ENCODE data around the gene TDRD3.
"Not testable (repeated sequence)": the region's sequence is repeated elsewhere in the genome, so short reads cannot be mapped to it uniquely, and the experiment has no call there.

The TDRD3 gene

DNA sequence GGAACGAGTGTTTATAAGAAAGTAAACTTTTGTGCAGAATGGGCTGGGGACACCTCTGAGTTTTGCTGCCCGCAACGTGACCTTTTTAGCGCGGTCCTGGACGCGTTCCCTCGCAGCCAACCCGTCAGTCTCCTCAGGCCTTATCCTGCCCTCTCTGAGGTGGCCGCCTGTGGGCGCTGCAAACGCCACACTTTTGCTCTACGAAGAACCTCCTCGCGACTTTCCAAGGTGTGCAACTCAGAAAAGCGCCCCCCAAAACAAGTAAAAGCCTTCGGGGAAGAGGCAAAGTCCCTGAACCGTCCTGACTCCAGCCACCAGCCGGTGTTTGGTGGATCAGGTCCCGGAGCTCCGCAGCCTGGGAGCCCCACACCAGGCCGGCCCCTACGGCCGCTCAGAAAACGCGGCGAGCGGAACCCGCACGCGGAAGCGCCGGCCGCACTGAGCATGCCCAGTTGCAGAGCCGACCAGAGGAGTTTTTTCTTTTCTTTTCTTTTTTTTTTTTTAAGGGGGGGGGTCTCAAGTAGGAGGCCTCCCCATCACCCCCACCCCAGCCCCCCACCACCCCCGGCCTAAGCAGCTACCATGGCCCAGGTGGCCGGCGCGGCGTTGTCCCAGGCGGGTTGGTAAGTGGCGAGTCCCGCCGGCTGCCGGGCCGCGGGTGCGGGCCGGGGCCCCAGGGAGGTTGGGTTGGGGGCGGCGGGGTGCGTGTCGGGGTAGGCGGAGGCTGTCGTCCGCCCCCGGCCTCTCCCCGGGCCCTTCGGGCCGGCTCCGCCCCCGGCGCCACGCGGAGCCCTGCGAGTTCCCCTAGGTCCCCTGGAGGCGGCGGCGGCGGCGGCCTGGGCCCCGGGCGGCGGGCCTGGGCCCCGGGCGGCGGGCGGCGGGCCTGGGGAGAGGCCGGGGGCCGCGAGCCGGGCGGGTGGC is at the start of gene TDRD3:
TDRD3 (plus strand) TSS at position 438 of the 921 bp plus-strand sequence; CDS start at position 583, 145 bp downstream.
- intact Hi-C loops (cut with DNase I): loop anchor here (5.0 to 10.0 kb wide), 2 partner anchors 35 to 232 kb away; partner anchors contain the start of gene DIAPH3
- peak; percentile 73 to 96 (median 78) for DNase-seq

DNA sequence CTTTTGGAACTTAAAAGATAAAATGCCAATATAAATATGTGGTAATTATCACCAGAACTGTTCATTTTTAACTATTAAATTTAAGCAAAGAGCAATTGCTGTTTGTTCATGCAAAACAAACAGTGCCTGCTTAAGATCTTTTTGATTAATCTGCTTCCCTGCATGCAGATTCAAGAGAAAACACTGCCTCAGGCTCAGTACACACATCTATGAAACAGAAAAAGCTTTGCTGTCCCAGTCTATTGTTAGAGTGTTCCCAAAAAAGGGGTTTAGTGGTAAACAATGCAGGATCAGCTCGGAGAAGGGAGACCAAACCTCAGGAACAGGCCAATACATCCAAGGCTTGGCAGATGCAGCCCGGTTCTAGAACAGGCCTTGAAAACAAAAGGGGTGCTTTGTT is 49.3 kb upstream of the TDRD3 start:
- DNase-seq: no peak
- intact Hi-C loops (cut with DNase I): no loop called here

DNA sequence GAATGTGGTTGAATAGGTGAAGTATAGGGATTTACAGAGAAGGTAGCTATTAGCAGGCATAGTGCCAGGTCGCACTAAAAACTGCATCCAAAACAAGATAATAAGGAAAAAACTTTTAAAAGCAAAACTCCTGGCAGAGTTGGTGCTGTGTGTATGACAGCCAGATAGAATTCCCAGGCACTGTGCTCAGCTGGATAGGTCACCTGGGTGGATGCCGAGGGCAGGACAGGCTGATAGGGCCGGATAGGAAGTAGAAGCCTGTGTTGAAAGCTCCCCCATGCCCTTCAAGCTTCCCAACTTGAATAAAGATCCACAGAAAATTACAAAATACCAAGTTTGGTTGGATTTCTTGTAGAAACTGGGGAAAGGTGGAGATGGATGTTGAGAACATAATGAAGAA is 48.9 kb upstream of the TDRD3 start:
- intact Hi-C loops (cut with DNase I): no loop called here
- DNase-seq: peak in 1 of 10 donors; percentile 25

DNA sequence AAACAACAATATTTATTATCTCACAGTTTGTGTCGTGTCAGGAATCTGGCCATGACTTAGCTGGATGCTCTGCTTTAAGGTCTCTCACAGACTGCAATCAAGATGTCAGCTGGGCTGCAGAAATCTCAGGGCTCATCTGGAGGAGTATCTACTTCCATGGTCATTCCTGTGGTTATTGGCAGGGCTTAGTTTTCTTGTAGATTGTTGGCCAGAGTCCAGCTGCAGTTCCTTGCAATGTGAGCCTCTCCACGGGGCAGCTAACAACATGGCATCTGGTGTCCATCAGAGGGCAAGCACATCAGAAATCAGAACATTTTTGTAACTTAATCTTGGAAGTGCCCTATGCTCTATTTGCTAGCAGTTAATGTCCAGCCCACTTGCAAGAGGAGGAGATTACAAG is 45.7 kb upstream of the TDRD3 start:
- peak in 1 of 10 donors; percentile 7 for DNase-seq
- intact Hi-C loops (cut with DNase I): no loop called here

DNA sequence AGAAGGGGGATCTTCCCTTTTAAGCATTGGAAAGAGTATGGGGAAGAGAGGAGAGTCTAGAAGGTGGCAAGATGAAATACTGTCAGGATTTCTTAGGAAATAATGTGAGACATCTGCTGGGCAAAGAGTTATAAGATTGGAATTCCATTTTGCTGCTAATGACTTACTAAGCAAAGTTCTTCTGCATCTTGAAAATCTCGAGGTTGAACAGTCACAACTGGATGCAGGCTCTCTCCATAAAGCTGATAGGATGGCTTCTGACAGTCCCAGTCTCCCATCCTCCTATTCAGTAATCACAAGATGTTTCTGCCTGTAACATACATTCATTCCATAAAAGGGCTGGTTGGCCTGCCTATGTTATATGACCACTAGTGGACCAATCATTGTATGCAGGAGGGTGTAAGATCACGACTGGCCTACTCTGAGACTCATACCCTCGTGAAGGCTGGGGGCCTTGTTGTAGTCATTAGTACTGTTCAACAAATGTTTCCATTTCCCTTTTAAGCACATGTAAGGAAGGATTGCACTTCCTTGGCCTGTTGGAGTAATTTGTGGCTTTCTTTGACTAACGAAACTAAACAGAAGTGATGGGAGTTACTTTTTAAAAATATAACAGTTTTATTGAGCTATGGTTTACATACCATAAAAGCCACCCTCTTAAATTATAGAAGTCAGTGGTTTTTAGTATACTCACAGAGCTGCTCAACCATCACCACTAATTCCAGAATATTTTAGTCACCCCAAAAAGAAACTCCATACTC is 45.0 kb upstream of the TDRD3 start:
- intact Hi-C loops (cut with DNase I): no loop called here
- DNase-seq: no peak

DNA sequence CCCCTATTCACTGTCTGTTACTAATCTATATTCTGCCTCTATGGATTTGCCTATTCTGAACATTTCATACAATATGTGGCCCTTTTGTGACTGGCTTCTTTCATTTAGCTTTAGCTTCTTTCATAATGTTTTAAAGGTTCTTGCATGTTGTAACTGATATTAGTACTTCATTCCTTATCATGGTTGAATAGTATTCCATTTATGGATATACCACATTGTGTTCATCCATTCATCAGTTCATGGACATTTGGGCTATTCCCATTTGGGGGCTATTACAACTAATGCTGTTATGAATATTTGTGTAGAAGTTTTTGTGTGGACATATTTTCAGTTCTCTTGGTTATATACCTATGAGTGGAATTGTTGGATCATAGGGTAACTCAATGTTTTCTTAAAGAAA is 44.4 kb upstream of the TDRD3 start:
- DNase-seq: no peak

DNA sequence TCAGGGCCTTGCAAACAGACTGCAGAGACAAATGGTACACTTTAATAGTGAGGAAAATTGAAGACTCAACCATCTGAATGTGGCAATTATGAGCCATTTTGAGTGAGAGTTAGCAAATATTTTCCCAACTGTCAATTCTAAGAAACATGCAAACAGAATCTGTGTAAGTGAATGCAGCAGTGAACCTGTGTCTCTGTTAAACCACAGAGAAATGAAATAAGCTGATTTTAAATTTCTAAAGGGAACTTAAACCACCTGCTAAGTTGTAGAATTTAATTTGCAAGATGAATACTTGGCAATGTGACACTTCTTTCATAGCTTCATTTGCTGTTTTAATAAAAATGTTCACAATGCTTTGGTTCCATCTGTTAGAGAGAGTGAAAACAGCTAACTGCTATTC is 42.0 kb upstream of the TDRD3 start:
- intact Hi-C loops (cut with DNase I): no loop called here
- DNase-seq: no peak

More for the DNA sequence above, 44.4 kb upstream of the TDRD3 start:
- intact Hi-C loops (cut with DNase I): no loop called here

DNA sequence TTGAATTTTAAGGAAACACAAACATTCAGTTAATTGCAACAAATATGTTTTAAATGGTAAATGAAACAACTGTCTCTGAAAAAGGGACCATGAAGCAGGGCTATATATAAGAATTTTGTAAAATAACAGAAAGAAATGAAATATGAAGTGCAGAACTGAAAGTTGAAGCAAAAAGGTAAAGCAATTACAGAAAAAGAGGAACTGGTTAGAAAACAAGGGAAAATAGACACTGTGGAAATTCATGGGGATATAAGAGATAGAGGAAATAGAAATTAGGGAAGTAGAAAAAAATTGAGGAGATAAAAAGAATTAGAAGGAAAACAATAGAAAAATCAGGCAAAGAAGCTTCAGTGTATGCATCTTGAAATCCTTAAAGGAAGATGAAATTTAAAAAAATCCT is 40.0 kb upstream of the TDRD3 start:
- intact Hi-C loops (cut with DNase I): no loop called here
- no peak for DNase-seq

DNA sequence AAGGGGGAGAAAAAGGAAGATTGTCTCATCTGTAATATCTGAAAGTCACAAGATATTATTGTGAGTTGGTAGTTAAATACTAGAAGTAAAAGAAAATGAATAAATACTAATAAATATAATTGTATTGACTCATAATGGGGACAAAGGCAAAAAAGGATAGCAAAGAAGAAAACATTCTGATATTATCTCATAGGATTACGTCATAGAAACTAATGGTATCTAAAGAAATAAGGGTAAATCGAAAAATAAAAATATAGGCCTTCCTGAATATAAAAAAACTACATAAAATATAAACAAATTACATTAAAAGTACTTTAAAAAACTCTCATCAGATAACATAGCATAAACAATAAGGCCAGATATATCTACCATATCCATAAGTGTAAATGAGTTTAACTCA is 38.6 kb upstream of the TDRD3 start:
- intact Hi-C loops (cut with DNase I): no loop called here
- DNase-seq: no peak

DNA sequence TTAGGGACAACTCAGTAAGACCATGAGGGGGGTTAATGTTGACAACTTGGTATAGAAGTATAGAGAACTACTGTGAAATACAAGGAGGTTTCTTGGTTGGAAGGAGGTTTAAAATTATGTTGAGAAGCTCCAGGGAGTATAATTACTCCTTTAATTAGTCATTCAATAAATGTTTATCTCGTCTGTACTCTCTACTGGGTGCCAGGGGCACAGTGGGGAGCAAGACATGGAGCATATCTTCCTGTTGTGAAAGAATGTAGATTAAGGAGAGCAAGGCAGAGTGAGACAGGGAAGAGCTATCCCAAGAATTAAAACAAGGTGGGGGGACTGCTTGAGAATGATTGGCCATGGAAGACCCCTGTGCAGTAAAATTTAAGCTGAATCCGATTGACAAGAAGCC is 33.7 kb upstream of the TDRD3 start:
- no peak for DNase-seq
- intact Hi-C loops (cut with DNase I): no loop called here

DNA sequence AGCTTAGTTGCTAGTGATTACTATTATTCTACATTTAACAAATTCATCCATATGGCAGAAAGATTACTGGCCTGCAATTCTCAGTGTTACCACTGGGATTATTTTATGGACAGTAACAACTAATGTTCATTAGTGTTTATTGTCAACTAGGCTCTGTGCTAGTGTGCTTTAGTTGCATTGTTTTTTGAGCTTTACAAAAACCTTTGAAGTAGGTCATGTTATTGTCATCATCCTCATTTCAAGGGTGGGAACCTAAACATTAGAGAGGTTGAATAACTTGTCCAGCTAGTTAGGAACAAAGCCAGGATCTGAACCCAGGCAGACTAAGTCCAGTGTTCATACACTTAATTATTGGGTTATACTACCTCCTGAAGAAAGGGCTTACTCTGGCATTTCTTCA is 27.8 kb upstream of the TDRD3 start:
- intact Hi-C loops (cut with DNase I): no loop called here
- DNase-seq: no peak

DNA sequence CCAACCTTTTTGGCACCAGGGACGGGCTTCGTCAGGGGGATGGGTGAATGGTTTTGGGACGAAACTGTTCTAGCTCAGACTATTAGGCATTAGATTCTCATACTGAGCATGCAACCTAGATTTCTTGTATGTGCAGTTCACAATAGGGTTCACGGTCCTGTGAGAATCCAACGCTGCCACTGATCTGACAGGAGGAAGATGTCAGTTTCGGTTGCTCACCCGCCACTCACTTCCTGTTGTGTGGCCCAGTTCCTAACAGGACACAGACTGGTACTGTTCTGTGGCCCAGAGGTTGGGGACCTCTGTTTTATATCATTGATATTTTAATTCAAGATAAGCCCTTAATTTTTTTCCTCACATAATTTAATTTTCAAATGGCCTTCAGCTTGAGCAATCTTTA is 26.7 kb upstream of the TDRD3 start:
- peak in 1 of 10 donors; percentile 62 for DNase-seq
- intact Hi-C loops (cut with DNase I): no loop called here

DNA sequence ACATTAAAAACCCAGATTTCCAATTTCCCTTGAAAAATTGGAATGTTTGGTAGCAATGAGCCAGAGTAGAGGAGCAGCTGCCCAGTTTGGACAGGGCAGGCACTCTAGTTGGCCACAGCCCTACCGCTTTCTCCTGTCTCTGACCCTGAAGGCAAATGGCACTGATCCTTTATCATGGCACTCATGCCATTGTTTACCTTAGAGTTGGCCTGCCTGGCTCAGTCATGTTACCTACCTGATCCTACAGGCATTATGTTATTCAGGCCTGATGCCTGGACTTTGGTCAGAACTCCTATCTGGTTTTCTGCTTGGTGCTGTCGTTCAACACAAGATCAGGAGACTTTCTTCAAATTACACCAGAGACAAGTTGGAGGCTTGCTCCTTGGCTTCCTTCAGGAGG is 24.9 kb upstream of the TDRD3 start:
- no peak for DNase-seq
- intact Hi-C loops (cut with DNase I): no loop called here

DNA sequence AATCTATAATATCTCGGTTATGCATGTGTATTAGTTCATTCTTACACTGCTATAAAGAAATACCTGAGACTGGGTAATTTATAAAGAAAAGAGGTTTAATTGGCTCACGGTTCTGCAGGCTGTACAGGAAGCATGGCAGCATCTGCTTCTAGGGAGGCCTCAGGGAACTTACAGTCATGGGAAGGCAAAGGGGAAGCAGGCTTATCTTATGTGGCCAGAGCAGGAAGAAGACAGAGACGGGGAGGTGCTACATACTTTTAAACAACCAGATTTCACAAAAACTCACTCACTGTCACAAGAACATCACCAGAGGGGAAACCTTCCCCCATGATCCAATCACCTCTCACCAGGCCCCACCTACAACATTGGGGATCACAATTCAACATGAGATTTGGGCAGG is 17.7 kb upstream of the TDRD3 start:
- intact Hi-C loops (cut with DNase I); DNase-seq: not testable (repeated sequence)

DNA sequence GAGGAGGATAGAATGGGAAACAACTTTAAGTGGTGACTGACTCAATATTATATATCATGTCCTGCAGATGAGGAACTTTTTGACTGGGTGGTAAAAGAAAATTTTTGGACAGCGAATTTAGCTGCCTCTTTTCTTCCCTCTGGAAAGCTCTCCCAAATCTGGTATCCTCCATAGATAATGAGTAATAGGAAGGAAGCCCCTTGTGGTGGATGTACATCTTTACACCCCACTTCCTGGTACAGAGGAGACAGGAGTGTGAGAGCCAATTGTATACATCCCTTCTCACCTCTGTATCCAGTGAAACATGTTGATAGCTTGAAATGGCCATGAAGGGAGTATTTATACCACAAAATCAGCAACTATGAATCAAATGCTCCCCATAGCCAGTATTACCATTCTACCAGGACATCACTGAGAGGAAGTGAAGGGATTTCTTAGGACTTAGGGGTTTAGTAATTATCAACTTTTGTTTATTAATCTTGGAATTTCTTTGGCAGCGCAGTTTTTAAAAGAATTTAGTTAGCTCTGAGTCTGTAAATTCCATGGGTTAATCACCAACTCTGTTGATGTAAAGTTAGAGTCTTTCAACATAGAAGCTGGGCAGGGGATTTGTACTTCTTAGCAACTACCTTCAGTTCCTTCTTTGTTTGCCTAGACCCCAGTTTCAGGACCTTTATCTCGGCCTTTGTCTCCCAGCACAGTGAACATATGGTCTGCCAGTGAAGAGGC is 17.0 kb upstream of the TDRD3 start:
- no peak for DNase-seq
- intact Hi-C loops (cut with DNase I): no loop called here

DNA sequence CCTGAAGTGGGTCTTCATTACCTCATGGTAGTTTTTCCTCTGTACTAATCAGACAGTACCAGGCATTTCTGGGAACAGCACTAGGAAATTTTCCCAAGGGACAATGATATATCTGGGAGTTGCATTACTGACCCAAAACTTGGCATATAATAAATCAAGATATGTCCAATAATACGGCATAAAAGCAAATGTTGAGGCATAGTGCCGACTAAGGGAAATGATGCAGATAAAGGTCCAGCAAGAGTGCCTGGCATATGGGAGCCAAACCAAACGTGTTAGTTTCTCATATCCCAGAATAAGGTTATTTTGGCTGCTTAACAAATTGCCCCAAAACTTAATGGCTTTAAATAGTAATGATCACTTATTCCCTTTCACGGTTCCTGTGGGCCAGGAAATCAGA is 12.1 kb upstream of the TDRD3 start:
- intact Hi-C loops (cut with DNase I): no loop called here
- no peak for DNase-seq

DNA sequence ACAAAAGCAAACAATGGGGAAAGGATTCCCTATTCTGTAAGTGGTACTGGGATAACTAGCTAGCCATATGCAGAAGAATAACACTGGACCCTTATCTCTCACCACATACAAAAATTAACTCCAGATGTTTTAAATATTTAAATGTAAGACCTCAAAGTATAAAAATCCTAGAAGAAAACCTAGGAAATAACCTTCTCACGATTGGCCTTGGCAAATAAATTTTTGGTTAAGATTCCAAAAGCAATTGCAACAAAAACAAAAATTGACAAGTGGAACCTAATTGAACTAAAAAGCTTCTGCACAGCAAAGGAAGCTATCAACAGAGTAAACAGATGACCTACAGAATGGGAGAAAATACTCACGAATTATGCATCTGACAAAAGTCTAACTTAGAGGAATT is 10.8 kb upstream of the TDRD3 start:
- intact Hi-C loops (cut with DNase I): no loop called here
- no peak for DNase-seq

DNA sequence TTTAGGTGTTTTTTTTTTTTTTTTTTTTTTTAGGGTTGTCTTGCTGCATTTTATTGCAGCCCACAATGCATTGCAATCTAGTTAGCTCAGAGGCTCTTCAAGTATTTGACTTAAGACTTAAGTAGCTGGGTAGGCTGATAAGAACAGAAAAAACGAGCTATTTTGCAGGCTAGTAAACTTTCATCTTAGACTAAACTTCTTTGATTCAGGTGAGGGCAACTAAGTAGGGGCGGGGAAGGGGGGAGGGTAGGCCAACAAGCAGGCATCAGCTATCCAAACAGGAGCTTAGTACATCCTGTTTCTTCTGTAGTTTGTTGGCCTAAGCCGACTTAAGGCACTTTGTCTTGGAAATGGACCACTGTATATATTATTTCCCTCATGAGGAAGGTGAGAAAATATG is 4.9 kb upstream of the TDRD3 start:
- intact Hi-C loops (cut with DNase I): loop anchor here (10.0 kb wide), 1 partner anchor 227 kb away; the partner anchor contains the start of gene DIAPH3
- DNase-seq: no peak

DNA sequence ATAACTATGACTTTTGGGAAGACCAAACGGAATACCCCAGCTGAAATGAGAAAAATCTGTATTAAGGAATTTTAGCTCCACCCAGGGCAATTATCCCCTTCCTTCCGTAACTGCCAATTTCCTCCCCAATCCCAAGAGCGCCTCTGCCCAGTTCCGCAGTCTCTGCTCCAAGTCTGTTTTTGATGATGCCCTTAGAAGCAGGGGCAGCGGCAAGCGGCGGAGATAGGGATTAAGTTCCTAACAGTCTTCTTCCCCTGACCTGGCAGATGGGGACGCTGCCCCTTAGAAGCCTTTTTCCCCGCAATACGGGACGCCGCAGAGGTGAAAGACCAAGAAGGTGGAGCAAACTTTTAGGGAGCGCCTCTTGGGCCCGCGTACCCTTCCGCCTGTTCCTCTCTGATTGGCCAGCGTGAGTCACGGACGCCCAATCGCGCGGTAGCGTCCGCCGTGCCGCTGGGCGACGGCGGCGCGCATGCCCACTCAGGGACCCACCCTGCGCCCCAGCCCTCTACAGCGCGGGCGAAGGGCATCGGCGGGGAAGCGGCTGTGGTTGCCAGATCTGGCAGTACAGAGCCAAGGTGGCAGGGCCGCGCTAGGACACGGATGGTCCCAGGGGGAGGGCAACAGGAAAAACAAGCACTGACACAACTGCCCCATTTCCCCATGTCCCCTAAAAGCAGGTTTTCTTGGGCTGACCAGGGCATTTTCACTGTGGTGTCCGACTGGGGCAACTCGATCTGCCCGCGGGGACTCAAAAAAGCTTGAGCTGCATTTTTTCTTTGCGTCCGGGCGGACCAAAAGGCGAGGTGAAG is 843 bp upstream of the TDRD3 start:
- intact Hi-C loops (cut with DNase I): loop anchor here (5.0 to 10.0 kb wide), 2 partner anchors 36 to 231 kb away; partner anchors contain the start of gene DIAPH3

More for the DNA sequence above, 843 bp upstream of the TDRD3 start:
- DNase-seq: peak; percentile 86 to 99 (median 90)

All from posterior cingulate gyrus (tissue), 11 donors.